ENCODE results near the gene ARMH2. TPM values are rescaled to one million over a fixed set of nuclear protein-coding genes. Genes with fewer than 3 reads are reported as not detected.

The ARMH2 gene
- total and polyA plus RNA-seq, 2 donors (not counting 3 experiments of a cell fraction or from before 2014, with no cell fraction given) = not detected

DNA sequence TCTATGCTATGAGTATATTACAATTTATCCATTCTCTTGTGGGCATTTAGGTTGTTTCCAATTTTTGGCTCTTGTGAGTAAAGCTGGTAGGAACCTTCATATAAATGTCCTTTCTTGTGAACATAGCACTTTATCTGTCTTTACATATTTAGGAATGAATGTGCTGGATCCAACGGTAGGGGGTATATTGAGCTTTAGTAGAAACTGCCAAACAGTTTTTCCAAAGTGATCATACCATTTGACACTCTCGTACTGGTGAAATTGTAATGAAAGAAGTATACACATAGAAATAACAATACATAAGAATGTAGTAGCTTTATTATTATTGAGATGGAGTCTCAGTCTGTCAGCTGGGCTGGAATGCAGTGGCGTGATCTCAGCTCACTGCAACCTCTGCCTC, 30.9 kb upstream of the ARMH2 start:
- intact Hi-C loops (cut with micrococcal nuclease) = no loop called here

More for the DNA sequence above, 30.9 kb upstream of the ARMH2 start:
- ChIA-PET CTCF (interaction anchor here (1.1 to 1.3 kb wide), 2 partner anchors 19 to 727 kb away, joined by 3 read pairs; no protein-coding TSS in a partner anchor), POLR2A (no interaction called here)
- Histone ChIP-seq H3K9me3 (replicated peaks; ENCODE audit: control insufficient read depth, insufficient read depth, low read length) (no peaks in the 10 kb centered on the region), H3K4me1 (ENCODE audit: control insufficient read depth, extremely low read depth, insufficient read depth, low read length) (no peaks in the 10 kb centered on the region), H3K9me1 (replicated peaks; ENCODE audit: control insufficient read depth, extremely low read depth, insufficient read depth, low read length) (no peaks in the 10 kb centered on the region), H3K27me3 (ENCODE audit: control insufficient read depth in 2 of 2, insufficient read depth in 2 of 2, low read length in 2 of 2) (peaks cover 0 to 2% of the 10 kb centered on the region in 2 experiments), H3K4me2 (ENCODE audit: insufficient read depth, low read length) (no peak overlapping the region), H3K4me3 (replicated peaks in 1 of 3; ENCODE audit: insufficient read depth in 1 of 3, low read depth in 1 of 3, low read length in 3 of 3) (no peak overlapping the region), H2AFZ (ENCODE audit: low read depth, low read length) (no peak overlapping the region), H4K20me1 (replicated peaks; ENCODE audit: control insufficient read depth, extremely low read depth, insufficient read depth, low read length) (no peaks in the 10 kb centered on the region), H3K36me3 (ENCODE audit: control insufficient read depth in 2 of 2, extremely low read depth in 1 of 2, insufficient read depth in 2 of 2, low read length in 2 of 2) (no peaks in the 10 kb centered on the region), H3K27ac (ENCODE audit: insufficient read depth, low read depth, low read length) (no peak overlapping the region), H3K79me2 (ENCODE audit: control insufficient read depth, insufficient read depth, low read length) (no peaks in the 10 kb centered on the region), H3K9ac (replicated peaks; ENCODE audit: extremely low read depth, insufficient read depth, low read length) (no peak overlapping the region)
- FAIRE-seq (no peak), DNase-seq (ENCODE audit: low read depth, low spot score) (no peak)
- no peak for TF ChIP-seq GATA2 (IDR thresholded peaks at IDR 0.05; ENCODE audit: insufficient read depth, insufficient read length, low read depth, low read length)
- TF ChIP-seq POLR2AphosphoS5 (IDR thresholded peaks at IDR 0.05; ENCODE audit: insufficient read depth, low read depth, low read length) = no peak
- no peak for TF ChIP-seq JUN (IDR thresholded peaks at IDR 0.05; ENCODE audit: borderline replicate concordance, insufficient read depth, insufficient read length, low read depth)
- TF ChIP-seq CTCF (IDR thresholded peaks at IDR 0.05; ENCODE audit: extremely low read depth in 1 of 2, insufficient read depth in 1 of 2, low read depth in 1 of 2, low read length in 2 of 2) = no peak
- no peak for TF ChIP-seq POLR2A (IDR thresholded peaks at IDR 0.05; ENCODE audit: low read depth, low read length)
- TF ChIP-seq FOS (IDR thresholded peaks at IDR 0.05; ENCODE audit: borderline replicate concordance, insufficient read depth, low read length) = no peak
- no peak for TF ChIP-seq EZH2 (IDR thresholded peaks at IDR 0.05; ENCODE audit: borderline replicate concordance, low read depth, low read length, severe bottlenecking)
- TF ChIP-seq MYC (IDR thresholded peaks at IDR 0.05; ENCODE audit: low read depth, low read length) = no peak
- TF ChIP-seq MAX (IDR thresholded peaks at IDR 0.05; ENCODE audit: insufficient read depth, insufficient read length) = no peak
- dilution Hi-C loops (cut with MboI; ENCODE audit: extremely low pct_ligation_motif_present, low sequenced_read_pairs) = no loop called here
- BruUV-seq (replicated peaks) = no TSS peak
